H7 (cell line): ENCODE data around the gene SMC6. TPM values are rescaled to one million over a fixed set of nuclear protein-coding genes. Genes with fewer than 3 reads are reported as not detected.

Source experiments
- DNase-seq: peaks from one replicate; pipeline ENCODE4 v3.0.0; 2012
- H3K27me3 ChIP-seq: 2 replicates; pipeline ENCODE4 v1.6.0; 2011; ENCODE audit warnings: mild to moderate bottlenecking, low read length; ENCODE audit not compliant: control insufficient read depth, insufficient read depth
- H3K36me3 ChIP-seq: replicated peaks from 2 replicates; pipeline ENCODE4 v1.5.1; 2011; ENCODE audit warnings: low read length; ENCODE audit not compliant: control insufficient read depth, insufficient read depth
- H3K4me3 ChIP-seq: 2 replicates; pipeline ENCODE4 v1.5.1; 2011; ENCODE audit warnings: low read depth, mild to moderate bottlenecking, control low read depth, low read length, moderate library complexity; ENCODE audit not compliant: insufficient read depth
- total RNA-seq: library from RNA; depleted of rRNA; stranded (reverse); fragments of >200 nt; shearing (Covaris generic); gene quantifications from 2 replicates; pipeline ENCODE4 v1.2.3, GENCODE V29; 2014

Gene SMC6
- total RNA-seq, 1 experiment from 2014 or later: 24.5 TPM

- Histone ChIP-seq H3K36me3 (no peaks in the 10 kb centered on the region), H3K4me3 (no peak overlapping the region), H3K27me3 (no peaks in the 10 kb centered on the region)
- DNase-seq: peak; percentile 50
Observed at GRCh38 chr2:17637131-17637906, 116.3 kb downstream of the SMC6 start.

DNA sequence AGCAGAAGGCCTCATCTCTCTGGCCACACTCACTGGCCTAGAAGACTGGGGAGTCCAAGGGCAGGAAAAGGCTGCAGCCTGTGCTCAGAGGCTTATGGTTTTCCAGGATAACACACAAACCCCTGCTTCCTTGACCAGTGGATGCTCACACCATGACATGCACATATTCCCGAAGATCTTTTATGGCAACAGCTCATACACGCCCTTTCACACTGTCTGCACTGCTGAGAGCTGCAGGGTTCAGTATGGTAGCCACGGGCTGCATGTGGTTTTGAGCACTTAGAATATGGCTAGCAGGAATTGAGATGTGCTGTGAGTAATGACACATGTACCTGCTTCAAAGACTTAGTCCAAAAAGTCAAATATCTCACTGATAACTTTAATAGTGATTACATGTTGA, 117.4 kb downstream of the SMC6 start:
- Histone ChIP-seq H3K4me3 (no peak overlapping the region), H3K36me3 (no peaks in the 10 kb centered on the region), H3K27me3 (no peaks in the 10 kb centered on the region)
- no peak for DNase-seq

DNA sequence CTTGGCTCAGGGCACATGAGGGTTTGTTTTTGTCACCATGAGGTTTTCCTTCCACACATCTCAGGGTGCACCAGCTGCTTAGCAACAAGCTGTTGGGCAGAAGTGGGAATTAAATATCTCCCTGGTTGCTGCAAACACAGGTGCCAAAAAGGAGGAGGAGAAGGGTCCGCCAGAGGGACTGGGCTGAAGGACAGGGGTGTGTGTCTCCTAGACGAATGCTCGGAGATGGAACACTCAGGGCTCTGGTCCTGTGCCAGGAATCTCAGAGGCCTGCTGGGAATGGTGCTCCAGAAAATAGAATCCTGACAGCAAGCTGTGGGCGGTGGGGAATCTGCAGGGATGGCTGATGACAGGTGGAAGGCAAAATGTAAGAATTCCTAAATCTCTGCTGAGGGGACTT, 118.6 kb downstream of the SMC6 start:
- Histone ChIP-seq H3K27me3 (no peaks in the 10 kb centered on the region), H3K4me3 (no peak overlapping the region), H3K36me3 (no peaks in the 10 kb centered on the region)
- no peak for DNase-seq

- Histone ChIP-seq H3K36me3 (no peaks in the 10 kb centered on the region), H3K4me3 (no peak overlapping the region), H3K27me3 (no peaks in the 10 kb centered on the region)
- DNase-seq: no peak
Observed at GRCh38 chr2:17630089-17630488, 123.5 kb downstream of the SMC6 start.

GRCh38 chr2:17628349-17629261, 125.0 kb downstream of the SMC6 start:
- DNase-seq: no peak
- Histone ChIP-seq H3K27me3 (no peaks in the 10 kb centered on the region), H3K36me3 (no peaks in the 10 kb centered on the region), H3K4me3 (no peak overlapping the region)

DNA sequence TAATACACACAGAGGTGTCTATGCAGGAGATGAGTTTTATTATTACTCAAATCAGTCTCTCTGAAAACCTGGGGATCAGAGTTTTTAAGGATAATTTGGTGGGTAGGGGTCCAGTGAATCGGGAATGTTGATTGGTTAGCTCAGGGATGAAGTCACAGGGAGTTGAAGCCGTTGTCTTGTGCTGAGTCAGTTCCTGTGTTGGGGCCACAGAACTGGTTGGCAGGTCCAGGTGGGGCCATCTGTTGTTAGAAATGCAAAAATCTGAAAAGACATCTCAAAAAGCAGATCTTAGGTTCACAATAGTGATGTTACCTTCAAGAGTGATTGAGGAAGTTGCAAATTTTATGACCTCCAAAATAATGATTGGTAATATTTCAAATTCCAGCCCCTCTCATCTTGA, 126.2 kb downstream of the SMC6 start:
- H3K4me3 ChIP-seq: no peak overlapping the region
- H3K27me3 ChIP-seq: no peaks in the 10 kb centered on the region
- DNase-seq: no peak
- no peaks in the 10 kb centered on the region for H3K36me3 ChIP-seq

DNA sequence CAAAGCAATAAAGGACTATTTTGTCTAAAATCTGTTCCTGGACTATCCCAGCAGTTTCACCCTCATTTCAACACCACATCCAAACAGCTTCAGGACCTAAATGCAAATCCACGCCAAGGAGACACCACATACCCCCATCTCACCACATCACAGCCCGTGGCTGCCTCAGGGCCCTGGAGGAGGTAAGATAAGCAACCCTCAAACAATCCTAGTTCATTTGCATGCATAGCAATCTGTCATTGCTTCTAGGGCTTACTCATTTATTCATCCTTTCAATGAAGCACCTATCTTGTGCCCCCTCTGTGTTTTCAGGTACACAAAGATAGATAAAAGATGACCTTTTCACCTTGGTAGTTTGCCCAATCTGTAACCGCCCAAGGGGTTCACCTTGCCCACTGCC, 126.6 kb downstream of the SMC6 start:
- H3K4me3 ChIP-seq: no peak overlapping the region
- H3K36me3 ChIP-seq: no peaks in the 10 kb centered on the region
- H3K27me3 ChIP-seq: no peaks in the 10 kb centered on the region
- DNase-seq: no peak

DNA sequence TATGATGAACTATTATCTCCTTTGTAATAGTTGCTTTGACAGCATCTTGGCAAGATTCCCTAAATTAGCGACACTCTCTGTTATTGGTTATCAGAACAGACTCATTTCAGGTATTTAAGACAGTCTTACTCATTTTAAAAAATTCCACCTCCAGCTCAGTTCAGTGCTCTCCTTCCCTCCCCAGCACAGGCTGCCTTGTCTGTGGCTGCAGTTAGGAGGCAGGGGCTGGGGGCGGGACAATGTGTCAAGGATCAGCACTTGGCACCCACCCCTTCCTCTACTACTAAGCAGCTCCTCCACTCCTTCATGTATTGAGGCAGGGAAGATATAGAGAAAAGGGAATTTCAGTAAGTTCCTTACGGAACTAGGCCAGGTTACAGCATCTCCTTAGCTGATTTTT, 128.2 kb downstream of the SMC6 start:
- Histone ChIP-seq H3K27me3 (no peaks in the 10 kb centered on the region), H3K36me3 (no peaks in the 10 kb centered on the region), H3K4me3 (no peak overlapping the region)
- DNase-seq: no peak

- DNase-seq: no peak
- H3K36me3 ChIP-seq: no peaks in the 10 kb centered on the region
- no peak overlapping the region for H3K4me3 ChIP-seq
- no peaks in the 10 kb centered on the region for H3K27me3 ChIP-seq
Observed at GRCh38 chr2:17621781-17622180, 131.8 kb downstream of the SMC6 start.

DNA sequence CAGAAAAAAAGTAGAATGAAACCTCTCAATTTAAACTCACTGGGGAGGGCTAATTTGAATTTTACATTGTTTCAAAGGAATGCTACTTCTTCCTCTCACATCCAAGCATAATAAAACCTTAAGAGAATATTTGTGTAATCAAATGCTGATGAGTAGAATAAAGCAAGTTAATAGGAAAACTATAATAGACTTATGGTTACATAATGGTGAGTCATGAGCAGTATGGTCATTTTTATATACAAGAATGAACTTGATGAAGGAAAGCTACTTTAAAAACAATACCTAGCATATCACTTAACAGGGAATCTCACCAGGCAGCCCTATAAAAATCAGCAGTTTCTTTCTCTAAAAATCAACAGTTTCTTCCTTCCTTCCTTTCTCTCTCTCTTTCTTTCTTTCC, 132.8 kb downstream of the SMC6 start:
- Histone ChIP-seq H3K27me3 (no peaks in the 10 kb centered on the region), H3K36me3 (no peaks in the 10 kb centered on the region), H3K4me3 (no peak overlapping the region)
- DNase-seq: no peak

GRCh38 chr2:17620280-17620679, 133.3 kb downstream of the SMC6 start:
- DNase-seq: peak; percentile 54
- no peak overlapping the region for H3K4me3 ChIP-seq
- H3K36me3 ChIP-seq: no peaks in the 10 kb centered on the region
- no peaks in the 10 kb centered on the region for H3K27me3 ChIP-seq

DNA sequence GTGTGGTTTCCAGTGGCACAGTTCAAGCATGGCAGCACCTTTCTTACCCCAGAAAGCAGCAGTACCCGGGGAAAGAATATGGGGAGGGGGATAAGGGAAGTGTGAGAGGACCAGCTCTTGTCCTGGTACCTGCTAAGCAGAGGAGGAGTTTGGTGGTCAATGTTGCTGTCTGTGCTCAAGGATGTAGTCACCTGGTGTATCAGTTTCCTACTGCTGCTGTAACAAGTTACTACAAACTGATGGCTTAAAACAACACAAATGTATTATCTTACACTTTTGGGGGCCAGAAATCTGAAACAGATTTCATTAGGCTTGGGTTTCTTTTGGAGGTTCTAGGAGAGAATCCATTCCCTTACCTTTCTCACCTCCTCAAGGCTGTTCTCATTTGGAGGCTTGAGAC, 135.7 kb downstream of the SMC6 start:
- no peak for DNase-seq
- no peak overlapping the region for H3K4me3 ChIP-seq
- H3K27me3 ChIP-seq: no peaks in the 10 kb centered on the region
- H3K36me3 ChIP-seq: no peaks in the 10 kb centered on the region

- no peak overlapping the region for H3K4me3 ChIP-seq
- no peak for DNase-seq
- no peaks in the 10 kb centered on the region for H3K36me3 ChIP-seq
- no peaks in the 10 kb centered on the region for H3K27me3 ChIP-seq
Observed at GRCh38 chr2:17617516-17617915, 136.1 kb downstream of the SMC6 start.

DNA sequence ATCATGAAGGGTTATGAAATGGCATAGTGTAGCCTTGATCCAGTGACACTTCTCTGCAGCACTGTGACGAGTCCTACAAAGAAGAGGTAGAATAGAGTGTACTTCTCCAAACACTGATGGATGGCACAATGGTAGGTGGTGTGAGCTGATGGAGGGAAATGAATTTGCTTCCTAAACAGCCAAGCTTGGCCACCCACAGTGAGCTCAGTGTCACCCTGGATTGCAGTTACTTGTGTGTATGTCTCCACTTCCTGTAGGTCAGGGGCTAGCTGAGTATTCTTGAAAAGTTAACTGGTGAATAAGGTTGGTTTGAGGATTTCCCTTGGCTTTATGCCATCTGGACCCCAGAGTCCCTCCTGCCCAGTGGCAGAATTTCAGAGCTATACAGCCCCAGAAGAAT, 137.2 kb downstream of the SMC6 start:
- Histone ChIP-seq H3K36me3 (no peaks in the 10 kb centered on the region), H3K4me3 (no peak overlapping the region), H3K27me3 (no peaks in the 10 kb centered on the region)
- no peak for DNase-seq

- DNase-seq: no peak
- H3K4me3 ChIP-seq: no peak overlapping the region
Observed at GRCh38 chr2:17615728-17616351, 137.8 kb downstream of the SMC6 start.

More at GRCh38 chr2:17615728-17616351, 137.8 kb downstream of the SMC6 start:
- H3K27me3 ChIP-seq: no peaks in the 10 kb centered on the region
- H3K36me3 ChIP-seq: no peaks in the 10 kb centered on the region; the same call in 1 of the 2 replicates
